GM18868 (cell line): ENCODE results near the gene ARHGAP23.
A peak's percentile ranks its signal among the peaks of the same experiment; 100 is the strongest.
"Not testable (repeated sequence)": the region's sequence is repeated elsewhere in the genome, so short reads cannot be mapped to it uniquely, and the experiment has no call there.

Experiments
- ATAC-seq: cut with Tn5 transposase; IDR thresholded peaks from one replicate; pipeline ENCODE4 v1.9.1; 2021; ENCODE audit warnings: mild to moderate bottlenecking, moderate library complexity; ENCODE audit not compliant: unreplicated experiment

The ARHGAP23 gene

DNA sequence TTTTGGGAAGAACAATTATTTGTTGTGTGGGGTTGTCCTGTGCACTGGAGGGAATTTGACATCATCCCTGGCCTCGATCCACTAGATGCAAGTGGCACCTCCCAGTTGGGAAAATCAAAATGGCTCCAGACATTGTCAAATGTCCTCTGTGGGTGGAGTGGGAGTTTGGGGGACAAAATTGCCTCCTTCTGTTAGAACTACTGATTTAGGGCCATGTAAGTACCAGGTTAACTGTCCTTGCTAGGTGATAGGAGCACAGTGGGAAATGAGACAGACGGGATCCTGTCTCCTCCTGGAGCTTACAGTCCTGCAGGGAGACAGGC, 56.8 kb downstream of the ARHGAP23 start:
- ATAC-seq: no peak

DNA sequence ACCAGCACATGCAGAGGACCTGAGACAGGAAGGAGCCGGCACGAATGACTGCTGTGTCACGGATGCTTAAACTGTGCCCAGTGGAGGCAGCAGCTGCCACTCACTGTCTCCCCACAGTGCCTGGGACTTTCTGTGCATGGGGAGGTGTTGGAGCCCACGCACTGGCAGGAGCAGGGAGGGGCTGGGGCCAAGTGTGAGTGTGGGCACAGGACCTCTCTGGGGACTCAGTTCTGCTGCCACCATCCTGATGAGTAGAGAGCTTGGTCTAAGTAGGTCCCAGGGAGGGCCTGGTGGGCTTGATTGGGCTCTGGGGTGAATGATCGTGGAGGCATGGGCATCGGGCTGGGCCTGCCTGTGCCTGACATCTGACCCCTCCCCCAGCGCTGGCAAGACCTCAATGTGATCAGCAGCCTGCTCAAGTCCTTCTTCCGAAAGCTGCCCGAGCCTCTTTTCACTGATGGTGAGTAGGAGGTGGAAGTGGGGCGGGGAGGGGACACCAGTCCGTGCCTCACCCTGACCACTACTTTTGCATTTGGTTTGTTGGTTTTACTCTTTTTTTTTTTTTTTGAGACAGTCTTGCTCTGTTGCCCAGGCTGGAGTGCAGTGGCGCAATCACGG, 57.5 kb downstream of the ARHGAP23 start:
- ATAC-seq: peak; percentile 50

DNA sequence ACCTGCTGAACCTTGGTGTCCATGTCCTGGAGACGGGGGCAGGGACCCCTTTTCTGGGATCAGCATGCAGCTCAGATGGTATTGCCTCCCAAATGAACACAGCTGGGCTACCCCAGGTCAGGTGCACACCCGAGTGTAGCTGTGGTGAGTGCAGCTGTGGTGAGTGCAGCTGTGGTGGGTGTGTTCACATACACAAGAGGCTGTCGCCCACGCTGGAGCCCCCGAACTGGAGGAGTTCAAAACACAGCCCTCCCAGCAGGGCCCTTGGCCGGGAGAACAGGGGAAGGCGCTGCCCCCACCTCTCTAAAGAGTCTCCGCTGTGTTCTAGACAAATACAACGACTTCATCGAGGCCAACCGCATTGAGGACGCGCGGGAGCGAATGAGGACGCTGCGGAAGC, 61.5 kb downstream of the ARHGAP23 start:
- ATAC-seq: not testable (repeated sequence)

DNA sequence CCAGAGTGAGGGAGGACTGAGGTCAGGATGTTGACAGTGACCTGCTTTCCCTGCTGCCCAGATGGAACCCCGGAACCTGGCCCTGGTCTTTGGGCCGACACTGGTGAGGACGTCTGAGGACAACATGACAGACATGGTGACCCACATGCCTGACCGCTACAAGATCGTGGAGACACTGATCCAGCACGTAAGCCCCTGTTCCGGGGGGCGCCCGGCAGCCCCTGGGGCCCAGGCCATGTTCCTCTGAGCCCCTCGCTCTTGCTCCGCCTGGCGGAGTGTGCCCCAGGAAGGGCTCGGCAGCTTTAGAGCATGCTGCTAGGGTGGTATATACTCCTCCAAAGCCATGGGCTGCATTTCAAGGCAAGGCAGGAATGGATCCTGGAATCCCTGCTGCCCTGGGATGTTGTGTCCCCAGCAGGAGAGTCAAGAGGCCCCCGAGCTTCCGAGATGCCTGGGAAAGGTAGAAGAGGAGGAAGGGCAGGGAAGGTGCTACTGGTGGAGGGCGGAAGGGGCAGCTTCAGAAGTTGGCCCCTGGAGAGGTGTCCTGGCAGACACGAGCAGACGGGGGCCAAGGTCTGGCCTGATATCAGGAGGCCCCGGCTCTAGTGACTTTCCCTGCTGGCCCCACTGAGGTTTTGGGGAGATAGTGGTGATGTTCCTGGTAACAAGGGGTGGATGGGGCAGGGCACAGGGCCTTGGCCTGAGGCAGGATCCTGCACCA, 63.2 kb downstream of the ARHGAP23 start:
- not testable (repeated sequence) for ATAC-seq

DNA sequence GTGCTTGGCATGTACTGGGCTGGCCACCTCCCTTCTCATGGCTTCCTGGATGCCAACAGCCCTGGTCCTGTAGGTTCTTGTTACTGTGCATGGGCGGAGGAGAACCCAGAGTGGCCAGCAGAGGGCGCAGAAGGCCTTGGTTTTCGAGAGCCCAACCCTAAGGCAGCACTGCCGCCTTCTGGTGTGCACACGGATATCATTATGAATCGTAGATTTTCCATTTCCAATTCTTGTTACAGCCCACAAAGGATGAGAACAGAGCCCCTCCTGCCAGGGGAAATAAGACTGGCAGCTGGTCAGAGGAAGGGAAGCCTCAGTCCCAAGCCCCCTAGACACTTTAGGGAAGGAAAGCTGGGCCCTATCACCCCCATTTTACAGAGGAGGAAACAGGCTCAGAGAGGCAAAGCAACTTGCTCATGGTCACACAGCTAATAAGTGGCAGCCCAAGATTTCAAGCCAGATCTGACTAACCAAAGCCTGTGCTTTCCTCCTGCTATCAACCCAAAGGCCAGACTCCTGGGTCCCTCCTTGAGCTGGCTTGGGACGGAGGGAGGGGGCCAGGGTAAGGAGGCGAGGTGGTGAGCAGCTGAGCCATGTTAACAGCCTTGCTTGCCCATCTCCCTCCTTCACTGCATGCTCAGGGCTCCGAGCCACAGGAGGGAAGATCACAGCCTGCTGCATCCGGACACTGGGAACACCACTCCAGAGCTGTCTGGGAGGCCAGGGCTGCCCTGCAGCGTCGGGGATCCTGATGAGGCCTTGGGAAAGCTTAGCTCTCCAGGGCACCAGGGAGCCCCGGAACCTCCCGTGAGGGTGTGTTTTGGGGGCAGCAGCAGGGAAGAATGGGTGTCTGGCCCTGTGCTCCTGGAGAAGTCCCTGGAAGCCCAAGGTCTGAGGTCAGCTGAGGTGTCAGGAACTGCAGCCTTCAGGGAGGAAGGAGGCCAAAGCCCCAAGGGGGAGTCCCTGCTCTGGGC, 64.1 kb downstream of the ARHGAP23 start:
- ATAC-seq: not testable (repeated sequence)

DNA sequence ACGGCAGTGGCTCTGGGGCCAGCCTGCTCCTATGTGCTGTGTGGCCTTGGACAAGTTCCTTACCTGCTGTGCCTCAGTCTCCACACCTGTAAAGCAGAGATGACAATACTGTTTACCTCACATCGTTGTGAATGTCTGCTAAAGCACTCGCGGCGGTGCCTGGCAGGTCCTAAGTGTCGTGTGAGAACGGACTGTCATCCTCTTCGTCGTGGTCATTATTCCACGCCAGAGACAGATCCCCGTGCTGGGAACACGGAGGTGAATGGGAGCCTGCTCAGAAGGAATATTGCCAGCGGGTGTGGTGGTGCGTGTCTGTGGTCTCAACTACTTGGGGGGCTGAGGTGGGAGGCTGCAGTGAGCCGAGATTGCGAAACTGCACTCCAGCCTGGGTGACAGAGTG, 65.9 kb downstream of the ARHGAP23 start:
- ATAC-seq: not testable (repeated sequence)

DNA sequence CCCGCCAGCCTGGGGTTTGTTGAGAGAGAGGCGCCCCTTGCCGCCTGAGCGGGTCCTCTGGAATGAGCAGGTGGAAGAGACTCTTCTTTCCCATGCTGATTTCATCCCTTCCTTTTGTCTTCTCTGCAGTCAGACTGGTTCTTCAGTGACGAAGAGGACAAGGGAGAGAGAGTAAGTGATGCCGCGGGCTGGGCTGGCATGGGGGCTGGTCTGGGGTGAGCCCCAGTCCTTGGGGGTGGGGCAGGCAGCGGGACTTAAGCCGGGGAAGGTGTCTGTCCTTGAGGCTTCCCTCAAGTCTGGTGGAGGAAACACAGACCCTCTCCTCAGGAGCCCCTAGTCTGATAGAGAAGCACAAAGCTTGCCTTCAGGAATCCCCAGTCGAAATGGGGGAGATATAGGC, 69.4 kb downstream of the ARHGAP23 start:
- ATAC-seq: not testable (repeated sequence)

DNA sequence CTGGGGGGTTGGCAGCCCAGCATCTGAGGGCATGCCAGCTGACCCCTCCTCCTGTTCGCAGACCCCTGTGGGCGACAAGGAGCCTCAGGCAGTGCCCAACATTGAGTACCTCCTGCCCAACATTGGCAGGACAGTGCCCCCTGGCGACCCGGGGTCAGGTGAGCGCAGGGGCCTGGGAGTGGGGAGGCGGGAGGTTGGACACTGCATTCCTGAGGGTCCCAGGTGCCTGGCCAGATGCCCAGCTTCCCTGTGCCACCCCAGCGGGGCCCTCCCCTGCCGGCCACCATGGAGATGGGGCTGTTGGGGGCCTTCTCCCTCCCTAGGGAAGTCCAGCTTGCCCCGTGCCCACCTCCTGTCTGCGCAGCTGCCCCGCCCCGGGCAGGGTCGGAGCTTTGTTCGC, 70.1 kb downstream of the ARHGAP23 start:
- no peak for ATAC-seq

DNA sequence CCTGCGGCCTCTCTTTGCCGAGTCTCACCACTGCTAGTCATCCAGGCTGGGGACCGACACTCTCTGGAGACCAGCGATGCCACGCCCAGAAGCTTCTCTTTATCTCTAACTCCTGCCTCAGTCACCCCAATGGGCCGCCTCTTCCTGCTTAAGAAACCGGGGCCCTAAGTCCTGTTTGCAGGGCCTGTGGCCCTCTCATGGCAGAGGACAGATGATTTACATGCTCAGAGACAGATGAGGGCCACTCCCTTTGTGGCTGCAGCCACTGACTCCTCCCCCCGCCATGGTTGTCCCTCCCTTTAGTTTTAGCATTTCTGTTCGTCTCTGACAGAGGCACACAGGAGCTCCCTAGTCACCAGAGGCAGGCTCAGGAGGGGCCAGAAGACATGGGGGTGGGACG, 71.0 kb downstream of the ARHGAP23 start:
- ATAC-seq: not testable (repeated sequence)

DNA sequence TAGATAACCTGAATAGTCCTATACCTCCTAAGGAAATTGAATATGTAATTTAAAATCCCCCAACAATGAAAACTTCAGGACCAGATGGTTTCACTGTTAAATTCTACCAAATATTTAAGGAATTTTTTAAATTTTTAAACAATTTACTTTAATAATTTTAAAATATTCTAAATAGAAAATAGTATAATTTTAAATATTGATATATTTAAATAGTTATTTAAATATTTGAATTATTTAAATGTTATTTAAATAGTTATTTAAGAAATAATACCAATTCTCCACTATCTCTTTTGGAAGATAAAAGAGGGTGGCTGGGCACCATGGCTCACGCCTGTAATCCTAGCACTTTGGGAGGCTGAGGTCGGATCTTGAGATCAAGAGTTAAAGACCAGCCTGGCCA, 73.5 kb downstream of the ARHGAP23 start:
- not testable (repeated sequence) for ATAC-seq

DNA sequence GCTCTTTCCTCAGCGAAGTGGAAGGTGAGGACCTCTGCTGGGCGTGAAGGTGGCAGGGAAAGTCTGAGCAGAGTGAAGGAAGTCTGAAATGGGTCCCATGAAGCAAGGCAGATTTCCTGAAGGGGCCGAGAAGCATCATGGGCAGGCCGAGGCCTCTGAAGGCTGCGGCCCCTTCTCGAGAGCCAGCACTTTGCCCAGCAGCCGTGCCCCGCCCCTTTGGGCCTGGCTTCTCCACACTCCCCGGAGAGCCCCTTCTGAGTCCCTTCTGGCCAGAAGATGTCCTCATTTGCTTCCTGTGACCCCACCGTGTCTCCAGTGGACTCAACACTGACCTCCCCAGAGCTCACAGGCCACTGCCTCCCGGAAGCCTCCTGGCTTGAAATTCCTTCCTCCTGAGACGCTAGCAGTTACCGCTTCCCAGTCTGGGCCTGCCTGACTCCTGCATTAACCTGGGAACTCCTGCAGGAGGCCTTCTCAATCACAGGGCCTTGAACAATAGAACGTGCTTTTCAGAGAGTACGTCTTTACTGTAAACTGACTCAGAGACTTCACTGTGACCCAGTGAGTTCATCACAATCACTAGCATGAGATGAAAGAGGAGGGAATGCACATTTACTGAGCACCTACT, 75.1 kb downstream of the ARHGAP23 start:
- not testable (repeated sequence) for ATAC-seq

DNA sequence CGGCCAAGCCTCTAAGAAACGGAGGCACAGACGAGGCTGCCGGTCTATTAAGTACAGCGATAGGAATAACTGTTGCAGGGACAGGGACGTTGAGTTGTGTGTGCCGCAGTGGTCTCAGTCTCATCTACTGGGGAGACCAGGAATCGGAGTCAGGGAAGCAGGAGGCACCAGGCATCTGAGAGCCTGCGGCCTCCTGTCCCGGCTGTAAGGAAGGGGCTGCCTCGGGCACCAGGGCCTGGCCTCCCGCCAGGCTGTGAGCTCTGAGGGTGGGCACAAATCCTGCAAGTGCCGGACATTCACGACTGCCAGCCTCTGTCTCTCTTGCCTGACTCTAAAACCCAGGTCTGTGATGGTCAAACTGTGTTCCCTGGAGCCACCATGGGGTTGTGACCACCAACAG, 76.0 kb downstream of the ARHGAP23 start:
- ATAC-seq: no peak

DNA sequence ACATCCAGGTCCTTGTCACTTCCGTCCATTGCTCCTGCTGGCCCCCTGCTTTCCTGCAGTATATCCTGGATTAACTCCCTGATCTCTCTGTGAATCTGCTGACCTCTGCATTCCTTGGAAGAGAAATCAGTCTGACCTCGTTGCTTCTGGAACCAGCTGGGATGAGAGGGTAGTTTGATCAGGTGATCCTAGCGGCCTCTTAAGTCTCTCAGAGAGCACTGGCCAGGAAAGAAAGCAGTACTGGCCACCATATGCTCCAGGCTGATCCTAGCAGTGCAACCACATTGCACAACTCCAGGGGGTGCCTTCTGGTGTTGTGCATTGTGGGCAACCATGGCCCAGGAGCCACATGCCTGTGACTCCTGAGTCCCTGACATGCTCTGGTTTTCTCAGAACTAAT, 79.2 kb downstream of the ARHGAP23 start:
- ATAC-seq: no peak

DNA sequence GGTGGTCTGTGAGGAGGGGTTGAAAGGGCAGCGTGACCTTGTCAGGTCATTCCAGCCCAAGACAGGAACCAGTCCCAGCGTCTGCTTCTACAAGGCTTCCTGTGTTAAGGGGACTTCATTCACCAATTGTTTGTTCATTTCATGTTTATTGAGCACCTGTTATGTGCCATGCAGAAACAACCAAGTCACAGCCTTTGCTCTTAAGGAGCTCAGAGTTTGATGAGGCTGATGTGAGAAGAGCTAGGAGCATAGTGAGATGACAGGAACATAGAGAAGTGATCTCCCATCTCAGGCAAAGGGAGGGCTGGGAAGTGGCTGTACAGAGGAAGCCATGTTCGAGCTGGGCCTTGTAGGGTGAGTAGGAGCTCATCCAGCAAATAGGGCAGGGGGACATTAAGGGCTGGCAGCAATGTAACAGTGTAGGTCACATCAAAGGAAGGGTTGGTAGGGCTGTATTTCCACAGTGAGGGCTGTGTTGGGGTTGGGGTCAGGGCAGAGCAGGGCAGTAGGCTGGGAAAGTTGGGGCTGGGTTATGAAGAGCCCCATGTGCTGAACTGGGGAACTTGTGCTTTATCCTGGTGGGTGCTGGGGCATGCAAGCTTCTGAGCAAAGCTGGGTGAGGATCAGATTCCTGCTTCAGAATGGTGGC, 79.8 kb downstream of the ARHGAP23 start:
- ATAC-seq: no peak

DNA sequence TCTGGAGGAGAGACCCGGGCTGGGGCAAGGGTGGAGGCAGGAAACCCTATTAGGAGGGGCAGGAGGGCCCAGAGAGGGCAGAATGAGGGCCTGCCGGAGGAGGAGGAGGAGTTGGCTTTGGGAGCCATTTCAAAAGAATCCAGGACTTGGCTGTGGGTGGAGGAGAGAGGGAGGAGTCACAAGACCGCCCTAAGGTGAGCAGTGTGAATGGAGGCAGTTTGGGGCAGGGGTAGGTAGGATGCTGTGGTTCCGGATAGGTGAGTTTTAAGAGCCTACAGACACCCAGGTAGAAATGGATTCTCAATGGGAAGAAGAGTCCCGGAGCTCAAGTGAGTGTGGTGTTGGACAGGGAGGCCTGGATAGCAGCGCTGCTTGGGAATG, 80.3 kb downstream of the ARHGAP23 start:
- ATAC-seq: no peak

DNA sequence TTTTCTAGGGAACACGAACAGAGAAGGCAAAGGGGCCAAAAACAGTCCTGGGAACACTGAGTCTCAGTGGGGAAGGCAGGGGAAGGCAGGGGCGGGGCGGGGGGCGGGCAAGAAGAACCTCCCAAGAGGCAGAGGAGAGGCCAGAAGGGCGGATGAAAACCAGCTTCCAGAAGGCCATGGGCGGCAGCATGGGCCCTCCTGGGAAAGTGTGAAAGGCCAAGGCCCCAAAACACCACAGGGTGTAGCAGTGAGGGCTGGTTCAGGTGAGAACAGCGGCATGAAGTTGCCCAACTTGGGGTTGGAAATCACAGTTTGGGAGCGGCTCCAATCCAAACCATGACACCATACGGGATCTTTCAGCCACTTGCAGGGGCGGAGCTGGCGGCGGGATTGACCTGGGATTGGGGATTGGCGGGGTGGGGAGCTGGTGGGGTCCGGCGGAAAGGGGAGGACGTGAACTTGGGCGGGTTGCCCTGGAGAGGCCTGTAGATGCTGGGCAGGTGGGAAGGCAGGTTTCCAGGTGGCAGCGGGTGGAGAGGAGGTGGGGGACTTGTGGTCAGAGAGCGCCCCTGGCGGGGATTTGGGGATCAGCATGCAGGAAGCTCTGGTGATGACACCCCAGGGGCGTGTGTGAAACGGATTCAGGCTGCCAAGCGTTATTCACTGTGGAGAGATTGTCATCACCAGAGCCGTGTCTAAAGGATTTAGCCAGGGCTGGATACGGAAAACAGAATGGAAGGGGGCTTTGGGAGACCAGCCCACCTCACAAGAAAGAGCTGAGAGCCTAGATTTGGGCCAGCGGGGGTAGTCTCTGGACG, 80.9 kb downstream of the ARHGAP23 start:
- ATAC-seq: no peak

DNA sequence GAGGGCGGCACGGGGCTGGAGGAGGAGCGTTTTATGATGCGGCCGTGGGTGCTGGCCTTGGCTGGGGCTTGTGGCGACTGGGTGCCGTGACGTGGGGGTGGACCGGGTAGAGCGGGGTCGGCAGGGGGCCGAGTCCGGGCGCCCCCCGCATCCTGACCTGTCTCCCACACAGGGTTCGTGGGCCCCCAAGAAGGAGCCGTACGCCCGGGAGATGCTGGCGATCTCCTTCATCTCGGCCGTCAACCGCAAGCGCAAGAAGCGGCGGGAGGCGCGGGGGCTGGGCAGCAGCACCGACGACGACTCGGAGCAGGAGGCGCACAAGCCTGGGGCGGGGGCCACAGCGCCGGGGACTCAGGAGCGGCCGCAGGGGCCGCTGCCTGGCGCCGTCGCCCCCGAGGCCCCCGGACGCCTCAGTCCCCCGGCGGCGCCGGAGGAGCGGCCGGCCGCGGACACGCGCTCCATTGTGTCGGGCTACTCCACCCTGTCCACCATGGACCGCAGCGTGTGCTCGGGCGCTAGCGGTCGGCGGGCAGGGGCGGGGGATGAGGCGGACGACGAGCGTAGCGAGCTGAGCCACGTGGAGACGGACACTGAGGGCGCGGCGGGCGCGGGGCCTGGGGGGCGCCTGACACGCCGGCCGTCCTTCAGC, 81.6 kb downstream of the ARHGAP23 start:
- no peak for ATAC-seq

DNA sequence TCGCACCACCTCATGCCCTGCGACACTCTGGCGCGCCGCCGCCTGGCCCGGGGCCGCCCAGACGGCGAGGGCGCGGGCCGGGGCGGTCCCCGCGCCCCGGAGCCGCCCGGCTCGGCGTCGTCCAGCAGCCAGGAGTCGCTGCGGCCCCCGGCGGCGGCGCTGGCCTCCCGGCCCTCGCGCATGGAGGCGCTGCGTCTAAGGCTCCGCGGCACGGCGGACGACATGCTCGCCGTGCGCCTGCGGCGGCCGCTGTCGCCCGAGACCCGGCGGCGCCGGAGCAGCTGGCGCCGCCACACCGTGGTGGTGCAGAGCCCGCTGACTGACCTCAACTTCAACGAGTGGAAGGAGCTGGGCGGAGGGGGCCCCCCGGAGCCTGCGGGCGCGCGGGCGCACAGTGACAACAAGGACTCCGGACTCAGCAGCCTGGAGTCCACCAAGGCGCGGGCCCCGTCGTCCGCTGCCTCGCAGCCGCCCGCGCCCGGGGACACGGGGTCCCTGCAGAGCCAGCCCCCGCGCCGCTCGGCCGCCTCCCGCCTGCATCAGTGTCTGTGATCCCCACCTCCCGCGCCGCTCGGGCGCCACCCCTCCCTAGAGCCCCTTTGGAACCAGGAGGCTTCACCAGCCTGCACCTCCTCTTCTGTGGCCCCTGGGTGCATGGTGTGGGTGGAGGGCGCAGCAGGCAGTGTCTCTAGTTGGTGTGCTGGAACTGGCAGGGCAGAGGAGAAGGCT, 82.3 kb downstream of the ARHGAP23 start:
- ATAC-seq: no peak
